Neural progenitor cell (in vitro differentiated cells): ENCODE data around the gene ABCC6. TPM values are rescaled to one million over a fixed set of nuclear protein-coding genes. Genes with fewer than 3 reads are reported as not detected.

Source experiments
- DNase-seq: peaks from one replicate; pipeline ENCODE4 v3.0.0-alpha.2; 2016; ENCODE audit warnings: low spot score
- H2AFZ ChIP-seq: fragments of 200-600 bp; sonication (generic); replicated peaks from 2 replicates; pipeline ENCODE4 v1.6.1; 2016; ENCODE audit warnings: antibody characterized with exemption
- H3F3A ChIP-seq: fragments of 200-600 bp; sonication (generic); 2 replicates; pipeline ENCODE4 v1.6.1; 2016; ENCODE audit warnings: antibody characterized with exemption, low read depth
- H3K27ac ChIP-seq: fragments of 200-600 bp; sonication (generic); 2 replicates; pipeline ENCODE4 v1.5.1; 2016; ENCODE audit warnings: mild to moderate bottlenecking
- H3K27me3 ChIP-seq: fragments of 200-600 bp; sonication (generic); 2 replicates; pipeline ENCODE4 v1.6.1; 2016; ENCODE audit warnings: mild to moderate bottlenecking, moderate library complexity
- H3K36me3 ChIP-seq: fragments of 200-600 bp; sonication (generic); 2 replicates; pipeline ENCODE4 v1.5.1; 2016
- H3K4me1 ChIP-seq: fragments of 200-600 bp; sonication (generic); 2 replicates; pipeline ENCODE4 v1.6.1; 2016; ENCODE audit warnings: mixed run types
- H3K4me2 ChIP-seq: fragments of 200-600 bp; sonication (generic); 2 replicates; pipeline ENCODE4 v1.6.1; 2016
- H3K4me3 ChIP-seq: fragments of 200-600 bp; sonication (generic); 2 replicates; pipeline ENCODE4 v1.5.1; 2016
- H3K79me2 ChIP-seq: fragments of 200-600 bp; sonication (generic); 2 replicates; pipeline ENCODE4 v1.6.1; 2016; ENCODE audit warnings: low read depth
- H3K9ac ChIP-seq: fragments of 200-600 bp; sonication (generic); 2 replicates; pipeline ENCODE4 v1.6.1; 2016
- H3K9me3 ChIP-seq: fragments of 200-600 bp; sonication (generic); 2 replicates; pipeline ENCODE4 v1.5.1; 2016; ENCODE audit warnings: low read depth
- H4K20me1 ChIP-seq: fragments of 200-600 bp; sonication (generic); 2 replicates; pipeline ENCODE4 v1.6.1; 2016; ENCODE audit warnings: low read depth
- H3K27ac Mint-ChIP-seq: 3 replicates; pipeline ENCODE4 v1.8.0; 2021; ENCODE audit warnings: mixed read lengths
- H3K27me3 Mint-ChIP-seq: 2 replicates; pipeline ENCODE4 v1.8.0; 2022; ENCODE audit warnings: low read depth, mild to moderate bottlenecking, inconsistent platforms, moderate library complexity, mixed read lengths; ENCODE audit not compliant: insufficient read depth
- H3K36me3 Mint-ChIP-seq: 3 replicates; pipeline ENCODE4 v1.8.0; 2021; ENCODE audit warnings: mixed read lengths
- H3K4me1 Mint-ChIP-seq: 3 replicates; pipeline ENCODE4 v1.8.0; 2021; ENCODE audit warnings: mixed read lengths
- H3K4me3 Mint-ChIP-seq: 3 replicates; pipeline ENCODE4 v1.8.0; 2021; ENCODE audit warnings: mild to moderate bottlenecking, moderate library complexity, mixed read lengths
- H3K9me3 Mint-ChIP-seq: 3 replicates; pipeline ENCODE4 v1.8.0; 2020; ENCODE audit warnings: mixed read lengths
- CTCF ChIP-seq: fragments of 200-600 bp; sonication (generic); IDR thresholded peaks from 2 replicates; pipeline ENCODE4 v1.5.1; 2017; ENCODE audit warnings: antibody characterized with exemption, mild to moderate bottlenecking
- EZH2 ChIP-seq: fragments of 200-600 bp; sonication (generic); IDR thresholded peaks from 2 replicates; pipeline ENCODE4 v1.6.1; 2017; ENCODE audit warnings: antibody characterized with exemption, mild to moderate bottlenecking, moderate library complexity
- EZH2phosphoT487 ChIP-seq: fragments of 200-600 bp; sonication (generic); IDR thresholded peaks from 2 replicates; pipeline ENCODE4 v1.6.1; 2017; ENCODE audit warnings: antibody characterized with exemption
- total RNA-seq: library from RNA; depleted of rRNA; stranded (reverse); fragments of >200 nt; gene quantifications from 2 replicates; pipeline ENCODE4 v1.2.3, GENCODE V29; 2015; ENCODE audit warnings: low replicate concordance

The ABCC6 gene
- total RNA-seq, 1 donor from 2014 or later, result 0.79 TPM

- H3K9ac ChIP-seq, result no peak overlapping the region
- DNase-seq, result no peak
- Mint-ChIP-seq H3K9me3 (peaks cover 40% of the 10 kb centered on the region), H3K4me3 (no peak overlapping the region), H3K27me3 (peaks cover 1% of the 10 kb centered on the region), H3K27ac (no peak overlapping the region), H3K4me1 (no peaks in the 10 kb centered on the region), H3K36me3 (no peaks in the 10 kb centered on the region)
- no peaks in the 10 kb centered on the region for H3K79me2 ChIP-seq
- no peak overlapping the region for H2AFZ ChIP-seq
- H3F3A ChIP-seq, result no peaks in the 10 kb centered on the region
- no peak overlapping the region for H3K4me3 ChIP-seq
- no peaks in the 10 kb centered on the region for H4K20me1 ChIP-seq
- H3K27ac ChIP-seq, result no peak overlapping the region
- H3K4me1 ChIP-seq, result no peaks in the 10 kb centered on the region
- peaks cover 6% of the 10 kb centered on the region for H3K9me3 ChIP-seq
- TF ChIP-seq CTCF (no peak), EZH2phosphoT487 (no peak), EZH2 (no peak)
- H3K27me3 ChIP-seq, result no peaks in the 10 kb centered on the region
- H3K4me2 ChIP-seq, result no peak overlapping the region
- H3K36me3 ChIP-seq, result no peaks in the 10 kb centered on the region
Observed at GRCh38 chr16:16161319-16161718, 62.0 kb downstream of the ABCC6 start.

- no peak overlapping the region for H2AFZ ChIP-seq
- Mint-ChIP-seq H3K4me3 (no peak overlapping the region), H3K27ac (no peak overlapping the region), H3K27me3 (peaks cover 4% of the 10 kb centered on the region), H3K4me1 (no peaks in the 10 kb centered on the region), H3K9me3 (peaks cover 45% of the 10 kb centered on the region), H3K36me3 (no peaks in the 10 kb centered on the region)
- H3K9me3 ChIP-seq, result peaks cover 6% of the 10 kb centered on the region
- no peak overlapping the region for H3K4me3 ChIP-seq
- no peaks in the 10 kb centered on the region for H3F3A ChIP-seq
- H3K27me3 ChIP-seq, result no peaks in the 10 kb centered on the region
- H3K36me3 ChIP-seq, result no peaks in the 10 kb centered on the region
- no peak for TF ChIP-seq CTCF
- no peak for TF ChIP-seq EZH2phosphoT487
- no peak for TF ChIP-seq EZH2
- no peak overlapping the region for H3K27ac ChIP-seq
- H3K4me1 ChIP-seq, result no peaks in the 10 kb centered on the region
- DNase-seq, result no peak
- no peaks in the 10 kb centered on the region for H3K79me2 ChIP-seq
- H4K20me1 ChIP-seq, result no peaks in the 10 kb centered on the region
- H3K9ac ChIP-seq, result no peak overlapping the region
- no peak overlapping the region for H3K4me2 ChIP-seq
Observed at GRCh38 chr16:16159662-16160061, 63.6 kb downstream of the ABCC6 start.

DNA sequence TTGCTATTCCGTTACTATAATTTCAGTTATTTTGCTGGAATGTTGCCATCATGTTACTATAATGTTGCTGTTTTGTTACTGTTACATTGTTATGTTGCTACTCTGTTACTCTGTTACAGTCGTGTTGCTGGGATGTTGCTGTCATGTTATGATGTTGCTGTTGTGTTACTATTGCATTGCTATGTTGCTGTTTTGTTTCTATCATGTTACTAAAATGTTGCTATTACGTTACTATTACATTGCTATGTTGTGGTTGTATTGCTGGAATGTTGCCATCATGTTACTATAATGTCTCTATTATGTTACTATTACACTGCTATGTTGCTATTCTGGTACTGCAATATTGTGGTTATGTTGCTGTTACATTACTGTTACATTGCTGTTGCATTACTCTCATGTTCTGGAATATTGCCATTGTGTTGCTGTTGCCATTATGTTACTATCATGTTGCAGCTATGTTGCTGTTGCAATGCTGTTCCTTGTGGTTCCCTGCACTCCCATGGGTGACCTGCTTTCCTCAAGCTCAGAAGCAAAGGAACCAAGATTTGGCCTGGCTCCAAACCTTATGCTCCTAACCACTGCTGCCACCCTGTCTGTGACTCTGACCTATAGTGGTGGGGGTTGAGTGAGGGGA, 64.4 kb downstream of the ABCC6 start:
- no peaks in the 10 kb centered on the region for H3F3A ChIP-seq
- no peak for DNase-seq
- peaks cover 45% of the 10 kb centered on the region for H3K9me3 Mint-ChIP-seq
- H4K20me1 ChIP-seq, result no peaks in the 10 kb centered on the region
- H3K27me3 ChIP-seq, result no peaks in the 10 kb centered on the region
- H3K4me1 ChIP-seq, result no peaks in the 10 kb centered on the region
- H3K27ac Mint-ChIP-seq, result no peak overlapping the region
- H3K36me3 ChIP-seq, result no peaks in the 10 kb centered on the region
- H2AFZ ChIP-seq, result no peak overlapping the region
- TF ChIP-seq EZH2phosphoT487 (no peak), EZH2 (no peak), CTCF (no peak)
- no peak overlapping the region for H3K4me3 ChIP-seq
- peaks cover 6% of the 10 kb centered on the region for H3K9me3 ChIP-seq
- H3K27ac ChIP-seq, result no peak overlapping the region
- H3K4me1 Mint-ChIP-seq, result no peaks in the 10 kb centered on the region
- no peaks in the 10 kb centered on the region for H3K36me3 Mint-ChIP-seq
- H3K9ac ChIP-seq, result no peak overlapping the region
- no peaks in the 10 kb centered on the region for H3K79me2 ChIP-seq
- H3K4me3 Mint-ChIP-seq, result no peak overlapping the region
- H3K27me3 Mint-ChIP-seq, result peaks cover 4% of the 10 kb centered on the region
- H3K4me2 ChIP-seq, result no peak overlapping the region
